CD4-positive, alpha-beta memory T cell (primary cell): ENCODE measurements around the gene CHI3L1. TPM values are rescaled to one million over a fixed set of nuclear protein-coding genes. Genes with fewer than 3 reads are reported as not detected.

ENCODE experiments used
- CTCF ChIA-PET: fragments of 350-600 bp; sonication (Branson Sonifier 250); formaldehyde crosslinking; loops from one replicate; lab custom pipeline; 2021; ENCODE audit warnings: inconsistent platforms; ENCODE audit not compliant: partially characterized antibody; lab: Charles Lee
- POLR2A ChIA-PET: fragments of 350-600 bp; sonication (Branson Sonifier 250); formaldehyde crosslinking; loops from one replicate; lab custom pipeline; 2021; ENCODE audit not compliant: partially characterized antibody; lab: Charles Lee
- DNase-seq, 5 donors: peaks; one replicate each; pipeline versions ENCODE4 v3.0.0 to v3.0.0-alpha.2; 2020 to 2022; ENCODE audit warnings: mixed read lengths in 1 of 5
- H3K27ac ChIP-seq: one replicate; pipeline ENCODE4 v1.7.0; 2013; ENCODE audit warnings: low read depth, low read length
- H3K27me3 ChIP-seq: 2 replicates; pipeline ENCODE4 v1.7.0; 2013; ENCODE audit warnings: mild to moderate bottlenecking, low read length, moderate library complexity; ENCODE audit not compliant: insufficient read depth
- H3K36me3 ChIP-seq: 2 replicates; pipeline ENCODE4 v1.7.0; 2013; ENCODE audit warnings: mild to moderate bottlenecking, low read length, moderate library complexity; ENCODE audit not compliant: insufficient read depth
- H3K4me1 ChIP-seq: 2 replicates; pipeline ENCODE4 v1.7.0; 2013; ENCODE audit warnings: mild to moderate bottlenecking, low read length, moderate library complexity; ENCODE audit not compliant: insufficient read depth
- H3K4me3 ChIP-seq, 2 donors: one replicate each; pipeline ENCODE4 v1.7.0; 2013; ENCODE audit warnings: low read length in 2 of 2, mild to moderate bottlenecking in 1 of 2
- H3K9me3 ChIP-seq, 2 donors: one replicate each; pipeline ENCODE4 v1.7.0; 2013; ENCODE audit warnings: low read length in 2 of 2, control low read depth in 1 of 2; ENCODE audit not compliant: control insufficient read depth in 1 of 2
- H3K27ac Mint-ChIP-seq, 7 donors: one replicate each; pipeline ENCODE4 v1.8.0; 2020 to 2021; ENCODE audit warnings: mixed read lengths in 7 of 7, mild to moderate bottlenecking in 6 of 7, inconsistent platforms in 3 of 7, moderate library complexity in 3 of 7
- H3K27me3 Mint-ChIP-seq, 2 donors: one replicate each; pipeline ENCODE4 v1.8.0; 2020 to 2021; ENCODE audit warnings: mixed read lengths in 2 of 2
- H3K36me3 Mint-ChIP-seq, 2 donors: one replicate each; pipeline ENCODE4 v1.8.0; 2020 to 2021; ENCODE audit warnings: mixed read lengths in 2 of 2, inconsistent platforms in 1 of 2, mild to moderate bottlenecking in 1 of 2
- H3K4me1 Mint-ChIP-seq, 4 donors: one replicate each; pipeline ENCODE4 v1.8.0; 2020 to 2021; ENCODE audit warnings: mixed read lengths in 4 of 4, mild to moderate bottlenecking in 1 of 4
- H3K4me3 Mint-ChIP-seq, 8 donors: one replicate each; pipeline ENCODE4 v1.8.0; 2020 to 2021; ENCODE audit warnings: mixed read lengths in 8 of 8, mild to moderate bottlenecking in 7 of 8, moderate library complexity in 6 of 8, inconsistent platforms in 3 of 8
- H3K9me3 Mint-ChIP-seq, 8 donors: one replicate each; pipeline ENCODE4 v1.8.0; 2020 to 2021; ENCODE audit warnings: mixed read lengths in 8 of 8, mild to moderate bottlenecking in 5 of 8, inconsistent platforms in 3 of 8, moderate library complexity in 1 of 8
- intact Hi-C: fragments of 100-400 bp; cut with micrococcal nuclease; formaldehyde crosslinking; loops from one replicate; pipeline ENCODE4 v1.15.1; 2023
- polyA plus RNA-seq, 2 donors: library from polyadenylated mRNA; unstranded; fragments of 300-500 nt; fragmentation: Illumina TruSeq; gene quantifications; one replicate each; pipeline ENCODE4 v1.2.3, GENCODE V29; 2021
- total RNA-seq, 2 experiments: library from RNA; stranded (reverse); gene quantifications; one replicate each; pipeline ENCODE4 v1.2.3, GENCODE V29; 2021

The CHI3L1 gene
- total and polyA plus RNA-seq, 4 experiments from 2014 or later: 5.2 to 5.7 TPM; not detected in 2

DNA sequence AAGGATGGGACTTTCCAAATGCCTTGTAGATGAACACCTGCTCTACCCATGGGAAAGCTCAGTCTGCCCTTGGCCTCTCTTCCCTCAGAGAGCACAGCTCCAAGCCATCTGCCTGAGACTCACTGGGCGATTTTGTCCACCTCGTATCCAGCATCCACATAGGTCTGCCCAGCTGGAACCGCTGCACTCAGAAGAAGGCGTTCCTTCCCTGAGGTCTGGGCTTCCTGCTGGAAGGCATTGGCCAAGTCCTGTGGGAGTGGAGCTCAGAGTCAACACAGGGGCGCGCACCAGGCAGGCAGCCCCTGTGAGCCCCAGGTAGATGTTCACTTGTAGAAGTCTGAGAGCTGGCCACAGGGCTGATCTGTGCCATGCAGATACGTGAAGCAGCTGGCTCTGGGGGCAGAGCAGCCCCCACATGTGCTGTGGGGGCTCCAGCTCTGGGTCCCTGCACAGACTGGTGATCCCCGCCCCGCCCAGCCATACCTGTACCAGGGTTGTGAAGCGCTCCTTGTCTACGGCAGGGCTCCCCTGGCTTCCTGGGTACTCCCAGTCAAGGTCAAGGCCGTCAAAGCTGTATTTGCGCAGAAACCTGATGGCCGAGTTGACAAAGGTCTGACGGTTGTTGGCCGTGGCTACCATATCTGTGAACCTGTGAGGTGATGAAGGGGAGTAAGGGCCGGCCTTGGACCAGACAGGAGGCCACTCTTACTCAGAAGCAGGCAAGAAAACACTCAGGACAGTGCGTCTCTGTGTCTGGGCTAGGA lies 36.7 kb upstream of the CHI3L1 start:
- H3K27ac Mint-ChIP-seq: no peak overlapping the region
- DNase-seq: no peak
- no peaks in the 10 kb centered on the region for H3K4me1 ChIP-seq
- intact Hi-C loops: no loop called here
- no peaks in the 10 kb centered on the region for H3K9me3 ChIP-seq
- H3K27me3 ChIP-seq: no peaks in the 10 kb centered on the region
- H3K9me3 Mint-ChIP-seq: no peaks in the 10 kb centered on the region
- H3K27ac ChIP-seq: no peak overlapping the region
- H3K36me3 Mint-ChIP-seq: no peaks in the 10 kb centered on the region
- ChIA-PET POLR2A (no interaction called here), CTCF (interaction anchor here (0.9 kb wide), 1 partner anchor 28 kb away, joined by 3 read pairs; no protein-coding TSS in a partner anchor)
- H3K36me3 ChIP-seq: no peaks in the 10 kb centered on the region
- no peak overlapping the region for H3K4me3 ChIP-seq
- H3K4me3 Mint-ChIP-seq: no peak overlapping the region
- H3K4me1 Mint-ChIP-seq: no peaks in the 10 kb centered on the region
- H3K27me3 Mint-ChIP-seq: peaks cover 9 to 17% of the 10 kb centered on the region in 2 donors

DNA sequence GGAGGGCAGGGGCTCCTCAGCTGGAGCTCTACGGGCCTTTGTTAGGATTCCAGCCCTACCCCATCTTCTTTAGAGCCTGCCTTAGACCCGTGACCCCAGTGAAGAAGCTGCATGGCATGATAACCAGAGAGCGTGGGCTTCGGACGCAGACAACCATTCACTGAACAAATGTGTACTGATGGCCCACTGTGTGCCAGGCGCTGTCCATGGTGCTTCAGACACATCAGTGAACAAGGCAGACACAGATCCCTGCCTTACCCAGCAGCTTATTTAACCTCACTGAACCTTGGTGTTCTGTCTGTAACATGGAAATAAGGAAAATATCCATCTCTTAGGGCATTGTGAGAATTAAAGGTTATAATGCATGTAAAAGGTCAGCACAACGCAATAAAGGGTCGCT lies 33.4 kb upstream of the CHI3L1 start:
- CTCF ChIA-PET: interaction anchor here (2.4 to 6.7 kb wide), 2 partner anchors 8 to 179 kb away, joined by 7 to 89 read pairs; no protein-coding TSS in a partner anchor

DNA sequence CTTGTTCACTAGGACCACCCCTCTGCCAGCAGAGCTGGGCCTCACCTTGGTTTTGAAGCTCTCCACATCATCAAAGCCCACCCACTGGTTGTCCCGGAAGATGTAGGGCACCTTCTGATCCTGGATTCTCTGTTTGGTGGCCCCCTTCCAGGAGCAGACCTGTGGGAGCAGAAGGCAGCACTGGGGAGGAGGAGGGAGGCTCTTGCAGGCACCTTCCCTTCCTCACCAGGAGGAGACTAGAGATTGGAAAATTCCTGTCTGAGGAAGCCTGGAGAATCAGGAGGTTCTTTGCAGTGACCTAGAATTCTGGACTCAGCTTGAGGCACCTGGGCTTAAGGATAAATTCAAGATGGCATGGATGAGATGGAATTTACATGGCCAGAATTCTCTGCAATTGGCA lies 32.7 kb upstream of the CHI3L1 start:
- no peaks in the 10 kb centered on the region for H3K36me3 ChIP-seq
- peaks cover 0 to 9% (median 5%) of the 10 kb centered on the region in 4 donors for H3K4me1 Mint-ChIP-seq
- H3K9me3 ChIP-seq: no peaks in the 10 kb centered on the region
- no peak for DNase-seq
- no peak overlapping the region for H3K27ac ChIP-seq
- CTCF ChIA-PET: interaction anchor here (6.7 kb wide), 1 partner anchor 178 kb away, joined by 89 read pairs; no protein-coding TSS in a partner anchor
- H3K27me3 ChIP-seq: no peaks in the 10 kb centered on the region
- no peaks in the 10 kb centered on the region for H3K9me3 Mint-ChIP-seq
- intact Hi-C loops: no loop called here
- no peaks in the 10 kb centered on the region for H3K4me1 ChIP-seq
- no peak overlapping the region for H3K4me3 ChIP-seq
- H3K36me3 Mint-ChIP-seq: no peaks in the 10 kb centered on the region
- POLR2A ChIA-PET: no interaction called here
- no peak overlapping the region for H3K27ac Mint-ChIP-seq
- peaks cover 8 to 12% of the 10 kb centered on the region in 2 donors for H3K27me3 Mint-ChIP-seq
- H3K4me3 Mint-ChIP-seq: no peak overlapping the region

More for the DNA sequence above, 33.4 kb upstream of the CHI3L1 start:
- DNase-seq: no peak
- H3K36me3 Mint-ChIP-seq: no peaks in the 10 kb centered on the region
- H3K4me3 Mint-ChIP-seq: no peak overlapping the region
- H3K36me3 ChIP-seq: no peaks in the 10 kb centered on the region
- POLR2A ChIA-PET: no interaction called here
- H3K9me3 ChIP-seq: no peaks in the 10 kb centered on the region
- no peaks in the 10 kb centered on the region for H3K4me1 ChIP-seq
- no peaks in the 10 kb centered on the region for H3K9me3 Mint-ChIP-seq
- no peaks in the 10 kb centered on the region for H3K27me3 ChIP-seq
- H3K27ac Mint-ChIP-seq: no peak overlapping the region
- H3K27ac ChIP-seq: no peak overlapping the region
- no peak overlapping the region for H3K4me3 ChIP-seq
- peaks cover 8 to 12% of the 10 kb centered on the region in 2 donors for H3K27me3 Mint-ChIP-seq
- H3K4me1 Mint-ChIP-seq: peaks cover 0 to 6% (median 5%) of the 10 kb centered on the region in 4 donors
- intact Hi-C loops: no loop called here

DNA sequence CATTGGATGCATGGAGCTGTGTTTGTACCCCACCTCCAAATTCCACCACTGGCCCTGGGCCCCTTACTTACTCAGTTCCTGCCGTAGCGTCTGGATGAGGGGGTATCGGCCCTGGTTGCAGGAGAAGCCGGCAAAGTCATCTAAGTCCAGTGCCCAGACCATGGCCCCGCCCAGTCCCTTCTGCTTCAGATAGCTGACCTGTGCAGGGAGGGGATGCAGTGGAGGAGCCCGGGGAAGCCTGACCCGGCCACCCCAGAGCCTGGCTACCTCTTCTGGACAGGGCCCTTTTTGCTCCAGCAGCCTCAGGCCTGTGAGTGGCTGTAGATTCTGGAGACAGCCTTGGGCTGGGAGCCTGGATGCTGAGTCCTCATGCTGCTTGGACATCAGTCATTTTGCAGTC lies 31.2 kb upstream of the CHI3L1 start:
- H3K27me3 ChIP-seq: no peaks in the 10 kb centered on the region
- H3K4me3 ChIP-seq: no peak overlapping the region
- intact Hi-C loops: no loop called here
- no peak overlapping the region for H3K4me3 Mint-ChIP-seq
- H3K27me3 Mint-ChIP-seq: peaks cover 8 to 10% of the 10 kb centered on the region in 2 donors
- no peak for DNase-seq
- no peak overlapping the region for H3K27ac ChIP-seq
- no peaks in the 10 kb centered on the region for H3K36me3 Mint-ChIP-seq
- no peaks in the 10 kb centered on the region for H3K4me1 ChIP-seq
- H3K9me3 Mint-ChIP-seq: no peaks in the 10 kb centered on the region
- ChIA-PET CTCF (interaction anchor here (1.3 to 6.7 kb wide), 4 partner anchors 10 to 176 kb away, joined by 3 to 89 read pairs (median 9); no protein-coding TSS in a partner anchor), POLR2A (no interaction called here)
- H3K27ac Mint-ChIP-seq: no peak overlapping the region
- H3K9me3 ChIP-seq: no peaks in the 10 kb centered on the region
- H3K4me1 Mint-ChIP-seq: peaks cover 0 to 9% (median 5%) of the 10 kb centered on the region in 4 donors
- no peaks in the 10 kb centered on the region for H3K36me3 ChIP-seq

DNA sequence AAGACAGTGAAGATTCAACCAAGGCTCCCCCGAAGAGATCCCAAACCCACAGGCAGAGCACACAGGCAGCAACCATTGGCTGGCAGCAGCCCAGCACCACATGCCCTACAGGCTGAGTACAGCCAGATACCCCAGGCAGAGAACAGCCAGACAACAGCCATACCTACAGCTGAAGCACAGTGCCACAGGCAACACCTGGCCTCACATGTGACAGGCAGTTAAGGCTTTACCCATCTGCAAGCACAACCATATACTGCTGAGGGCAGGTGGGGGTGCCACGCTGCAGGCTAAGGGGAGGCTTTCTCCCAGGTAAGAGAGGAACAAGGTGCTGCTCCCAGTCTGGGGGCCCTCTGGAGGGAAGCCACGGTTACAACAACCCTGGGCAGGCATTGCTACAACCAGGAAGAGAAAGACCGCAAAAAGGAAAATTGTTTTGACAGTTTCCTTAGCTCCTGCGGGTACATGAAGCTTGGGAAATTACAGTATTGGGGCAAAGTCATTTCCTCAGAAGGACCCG lies 30.7 kb upstream of the CHI3L1 start:
- no peaks in the 10 kb centered on the region for H3K4me1 ChIP-seq
- Mint-ChIP-seq H3K27me3 (peaks cover 8 to 10% of the 10 kb centered on the region in 2 donors), H3K36me3 (no peaks in the 10 kb centered on the region), H3K27ac (no peak overlapping the region), H3K4me1 (peaks cover 0 to 9% (median 5%) of the 10 kb centered on the region in 4 donors), H3K9me3 (no peaks in the 10 kb centered on the region), H3K4me3 (no peak overlapping the region)
- H3K27ac ChIP-seq: no peak overlapping the region
- POLR2A ChIA-PET: no interaction called here
- CTCF ChIA-PET: interaction anchor here (0.9 to 6.7 kb wide), 8 partner anchors 10 to 176 kb away, joined by 3 to 89 read pairs (median 9); no protein-coding TSS in a partner anchor
- no peaks in the 10 kb centered on the region for H3K36me3 ChIP-seq
- H3K4me3 ChIP-seq: no peak overlapping the region
- no peaks in the 10 kb centered on the region for H3K9me3 ChIP-seq
- DNase-seq: no peak
- H3K27me3 ChIP-seq: no peaks in the 10 kb centered on the region
- intact Hi-C loops: no loop called here

DNA sequence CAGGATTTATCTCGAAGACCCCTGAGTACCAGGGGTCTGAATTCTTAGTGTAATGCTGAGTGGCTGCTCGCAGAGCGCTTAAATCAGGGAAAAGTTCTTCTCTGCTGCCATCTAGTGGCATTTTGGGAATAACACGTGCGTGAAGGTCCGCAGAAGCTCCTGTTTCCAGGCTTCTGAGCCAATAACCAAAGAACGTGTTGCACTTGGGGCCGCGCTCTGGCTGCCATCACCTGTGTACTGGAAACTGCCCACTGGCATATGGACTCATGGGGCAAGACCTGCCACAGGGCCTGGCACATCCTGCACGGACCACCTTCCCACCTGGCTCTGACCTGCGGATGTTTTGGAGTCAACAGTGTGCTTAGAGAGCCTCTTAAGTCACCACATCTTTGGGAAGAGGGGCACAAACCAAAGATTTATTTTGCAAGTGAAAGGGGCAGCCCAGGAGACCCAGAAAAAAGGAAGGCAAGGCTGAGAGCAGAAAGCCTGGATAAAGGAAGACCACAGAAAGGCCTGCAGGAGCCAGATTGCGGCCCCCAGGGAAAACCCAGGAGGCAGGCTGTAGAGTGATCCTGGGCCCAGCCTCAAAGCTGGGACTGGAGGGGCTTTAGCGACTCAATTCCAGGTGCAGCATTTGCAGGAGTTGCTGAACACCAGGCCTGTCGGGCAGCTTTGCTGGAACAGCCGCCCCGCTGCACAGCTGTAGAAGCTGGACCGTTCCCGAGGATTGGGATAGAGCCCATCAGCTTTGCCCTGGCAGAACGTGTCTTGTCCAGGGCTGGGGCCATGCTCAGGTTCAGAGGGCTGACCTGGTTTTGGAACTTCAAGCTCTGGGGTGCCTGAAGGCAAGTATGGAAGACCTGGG lies 30.0 kb upstream of the CHI3L1 start:
- Histone ChIP-seq H3K4me1 (no peaks in the 10 kb centered on the region), H3K27me3 (no peaks in the 10 kb centered on the region), H3K9me3 (no peaks in the 10 kb centered on the region), H3K4me3 (no peak overlapping the region), H3K27ac (no peak overlapping the region), H3K36me3 (no peaks in the 10 kb centered on the region)
- H3K4me3 Mint-ChIP-seq: peak overlapping the region in 1 of 8 donors; percentile 18
- ChIA-PET CTCF (interaction anchor here (0.6 to 6.7 kb wide), 18 partner anchors 8 to 192 kb away, joined by 3 to 89 read pairs (median 4); no protein-coding TSS in a partner anchor), POLR2A (no interaction called here)
- H3K4me1 Mint-ChIP-seq: peaks cover 0 to 9% (median 5%) of the 10 kb centered on the region in 4 donors
- peak overlapping the region in 2 of 7 donors; percentile 54 to 60 for H3K27ac Mint-ChIP-seq
- intact Hi-C loops: no loop called here
- DNase-seq: peak; percentile 48 to 56 (median 50)
- H3K27me3 Mint-ChIP-seq: peaks cover 8 to 10% of the 10 kb centered on the region in 2 donors
- H3K9me3 Mint-ChIP-seq: no peaks in the 10 kb centered on the region
- H3K36me3 Mint-ChIP-seq: no peaks in the 10 kb centered on the region
